ENCODE data around the gene CELF3.
A peak's percentile ranks its signal among the peaks of the same experiment; 100 is the strongest.
"Not testable (repeated sequence)": the region's sequence is repeated elsewhere in the genome, so short reads cannot be mapped to it uniquely, and the experiment has no call there.

The CELF3 gene

GRCh38 chr1:151693057-151693651 lies 23.4 kb downstream of the CELF3 start:
- peaks cover 1% of the 10 kb centered on the region for H3K4me1 Mint-ChIP-seq
- no peaks in the 10 kb centered on the region for H3K27me3 Mint-ChIP-seq
- H3K27ac Mint-ChIP-seq = no peak overlapping the region
- ATAC-seq (no peak), DNase-seq (no peak)
- no peaks in the 10 kb centered on the region for H3K9me3 Mint-ChIP-seq
- H3K4me3 Mint-ChIP-seq = no peak overlapping the region
- peaks cover 15% of the 10 kb centered on the region for H3K36me3 Mint-ChIP-seq (ENCODE audit: low read depth)

GRCh38 chr1:151692226-151692625 lies 24.4 kb downstream of the CELF3 start:
- peaks cover 1% of the 10 kb centered on the region for H3K4me1 Mint-ChIP-seq
- no peaks in the 10 kb centered on the region for H3K27me3 Mint-ChIP-seq
- H3K9me3 Mint-ChIP-seq = no peaks in the 10 kb centered on the region
- H3K36me3 Mint-ChIP-seq (ENCODE audit: low read depth) = peaks cover 15% of the 10 kb centered on the region
- H3K27ac Mint-ChIP-seq = no peak overlapping the region
- H3K4me3 Mint-ChIP-seq = no peak overlapping the region
- DNase-seq (no peak), ATAC-seq (no peak)

GRCh38 chr1:151689494-151689893 lies 27.1 kb downstream of the CELF3 start:
- no peak overlapping the region for H3K4me3 Mint-ChIP-seq
- H3K27me3 Mint-ChIP-seq = no peaks in the 10 kb centered on the region
- H3K27ac Mint-ChIP-seq = no peak overlapping the region
- H3K4me1 Mint-ChIP-seq = peaks cover 1% of the 10 kb centered on the region
- H3K9me3 Mint-ChIP-seq = no peaks in the 10 kb centered on the region
- H3K36me3 Mint-ChIP-seq (ENCODE audit: low read depth) = peaks cover 17% of the 10 kb centered on the region
- no peak for DNase-seq
- no peak for ATAC-seq

GRCh38 chr1:151686561-151686960 lies 30.0 kb downstream of the CELF3 start:
- ATAC-seq = no peak
- H3K4me1 Mint-ChIP-seq = peaks cover under 1% of the 10 kb centered on the region

GRCh38 chr1:151684128-151684527 lies 32.5 kb downstream of the CELF3 start:
- Mint-ChIP-seq H3K4me1 (no peaks in the 10 kb centered on the region), H3K27me3 (no peaks in the 10 kb centered on the region), H3K27ac (no peak overlapping the region), H3K4me3 (no peak overlapping the region), H3K36me3 (ENCODE audit: low read depth) (peaks cover 15% of the 10 kb centered on the region), H3K9me3 (no peaks in the 10 kb centered on the region)
- ATAC-seq = no peak
- DNase-seq = no peak

More at GRCh38 chr1:151686561-151686960, 30.0 kb downstream of the CELF3 start:
- Mint-ChIP-seq H3K27me3 (no peaks in the 10 kb centered on the region), H3K4me3 (no peak overlapping the region), H3K27ac (no peak overlapping the region), H3K36me3 (ENCODE audit: low read depth) (peaks cover 8% of the 10 kb centered on the region), H3K9me3 (no peaks in the 10 kb centered on the region)
- no peak for DNase-seq

- DNase-seq, H3K4me1 Mint-ChIP-seq, H3K4me3 Mint-ChIP-seq, H3K9me3 Mint-ChIP-seq, ATAC-seq, H3K27ac Mint-ChIP-seq, H3K27me3 Mint-ChIP-seq: not testable (repeated sequence)
- peaks cover 20% of the 10 kb centered on the region for H3K36me3 Mint-ChIP-seq (ENCODE audit: low read depth)
These were observed 33.7 kb downstream of the CELF3 start for GRCh38 chr1:151682901-151683300.

- Mint-ChIP-seq H3K36me3 (ENCODE audit: low read depth) (peaks cover 19% of the 10 kb centered on the region), H3K4me3 (no peak overlapping the region), H3K27me3 (no peaks in the 10 kb centered on the region), H3K27ac (no peak overlapping the region), H3K9me3 (no peaks in the 10 kb centered on the region), H3K4me1 (no peaks in the 10 kb centered on the region)
- DNase-seq (no peak), ATAC-seq (no peak)
These were observed 34.7 kb downstream of the CELF3 start for GRCh38 chr1:151681923-151682322.

- ATAC-seq (no peak), DNase-seq (no peak)
- H3K27ac Mint-ChIP-seq = no peak overlapping the region
These were observed 35.8 kb downstream of the CELF3 start for GRCh38 chr1:151680826-151681225.

GRCh38 chr1:151680391-151680790 lies 36.2 kb downstream of the CELF3 start:
- DNase-seq (no peak), ATAC-seq (no peak)
- H3K27ac Mint-ChIP-seq = no peak overlapping the region
- no peaks in the 10 kb centered on the region for H3K4me1 Mint-ChIP-seq
- peaks cover 14% of the 10 kb centered on the region for H3K36me3 Mint-ChIP-seq (ENCODE audit: low read depth)
- H3K9me3 Mint-ChIP-seq = no peaks in the 10 kb centered on the region
- H3K27me3 Mint-ChIP-seq = no peaks in the 10 kb centered on the region
- H3K4me3 Mint-ChIP-seq = no peak overlapping the region

More at GRCh38 chr1:151680826-151681225, 35.8 kb downstream of the CELF3 start:
- peaks cover 17% of the 10 kb centered on the region for H3K36me3 Mint-ChIP-seq (ENCODE audit: low read depth)
- H3K27me3 Mint-ChIP-seq = no peaks in the 10 kb centered on the region
- H3K9me3 Mint-ChIP-seq = no peaks in the 10 kb centered on the region
- H3K4me3 Mint-ChIP-seq = no peak overlapping the region
- H3K4me1 Mint-ChIP-seq = no peaks in the 10 kb centered on the region

GRCh38 chr1:151673407-151673806 lies 43.2 kb downstream of the CELF3 start:
- Mint-ChIP-seq H3K36me3 (ENCODE audit: low read depth) (peaks cover 36% of the 10 kb centered on the region), H3K27ac (no peak overlapping the region), H3K4me1 (no peaks in the 10 kb centered on the region), H3K9me3 (no peaks in the 10 kb centered on the region), H3K27me3 (no peaks in the 10 kb centered on the region), H3K4me3 (no peak overlapping the region)
- DNase-seq (no peak), ATAC-seq (no peak)

- not testable (repeated sequence) for ATAC-seq, DNase-seq, H3K4me3 Mint-ChIP-seq, H3K27ac Mint-ChIP-seq, H3K4me1 Mint-ChIP-seq, H3K27me3 Mint-ChIP-seq, H3K9me3 Mint-ChIP-seq
- H3K36me3 Mint-ChIP-seq (ENCODE audit: low read depth) = peaks cover 36% of the 10 kb centered on the region
These were observed 46.4 kb downstream of the CELF3 start for GRCh38 chr1:151670036-151670675.

- Mint-ChIP-seq H3K4me1 (peaks cover 5% of the 10 kb centered on the region), H3K9me3 (no peaks in the 10 kb centered on the region), H3K4me3 (no peak overlapping the region), H3K36me3 (ENCODE audit: low read depth) (peaks cover 30% of the 10 kb centered on the region), H3K27ac (no peak overlapping the region), H3K27me3 (no peaks in the 10 kb centered on the region)
- DNase-seq = no peak
- ATAC-seq = no peak
These were observed 48.5 kb downstream of the CELF3 start for GRCh38 chr1:151668090-151668489.

- ATAC-seq (no peak), DNase-seq (no peak)
- H3K27me3 Mint-ChIP-seq = no peaks in the 10 kb centered on the region
- H3K4me3 Mint-ChIP-seq = no peak overlapping the region
- H3K27ac Mint-ChIP-seq = peak overlapping the region; percentile 20
- peaks cover 10% of the 10 kb centered on the region for H3K4me1 Mint-ChIP-seq
- no peaks in the 10 kb centered on the region for H3K9me3 Mint-ChIP-seq
- peaks cover 12% of the 10 kb centered on the region for H3K36me3 Mint-ChIP-seq (ENCODE audit: low read depth)
These were observed 54.9 kb downstream of the CELF3 start for GRCh38 chr1:151661751-151662150.

GRCh38 chr1:151655371-151655770 lies 61.2 kb downstream of the CELF3 start:
- ATAC-seq (no peak), DNase-seq (no peak)
- Mint-ChIP-seq H3K4me1 (peaks cover 9% of the 10 kb centered on the region), H3K36me3 (ENCODE audit: low read depth) (peaks cover 12% of the 10 kb centered on the region), H3K4me3 (no peak overlapping the region), H3K27ac (no peak overlapping the region), H3K27me3 (no peaks in the 10 kb centered on the region), H3K9me3 (no peaks in the 10 kb centered on the region)

GRCh38 chr1:151653397-151653796 lies 63.2 kb downstream of the CELF3 start:
- Mint-ChIP-seq H3K9me3 (no peaks in the 10 kb centered on the region), H3K4me1 (peaks cover 9% of the 10 kb centered on the region), H3K27me3 (no peaks in the 10 kb centered on the region), H3K4me3 (no peak overlapping the region), H3K36me3 (ENCODE audit: low read depth) (peaks cover 16% of the 10 kb centered on the region), H3K27ac (no peak overlapping the region)
- no peak for DNase-seq
- ATAC-seq = no peak

All from activated naive CD8-positive, alpha-beta T cell treated with anti-CD3 and anti-CD28 coated beads, Interleukin-2, amount 50 U/mL, for 24 hours (primary cell).